HFFc6 (cell line): ENCODE measurements around the gene CLK3. TPM values are rescaled to one million over a fixed set of nuclear protein-coding genes. Genes with fewer than 3 reads are reported as not detected.

ENCODE experiments used
- DNase-seq: peaks from one replicate; pipeline ENCODE4 v3.0.0-alpha.2; 2018
- H3K27ac Mint-ChIP-seq: 2 replicates; pipeline ENCODE4 v1.8.0; 2020; ENCODE audit warnings: mild to moderate bottlenecking, mixed read lengths
- H3K27me3 Mint-ChIP-seq: 2 replicates; pipeline ENCODE4 v1.8.0; 2021; ENCODE audit warnings: mild to moderate bottlenecking, moderate library complexity, mixed read lengths; ENCODE audit not compliant: insufficient read depth
- H3K36me3 Mint-ChIP-seq: 2 replicates; pipeline ENCODE4 v1.8.0; 2021; ENCODE audit warnings: low read depth, mixed read lengths
- H3K4me1 Mint-ChIP-seq: 2 replicates; pipeline ENCODE4 v1.8.0; 2020; ENCODE audit warnings: low read depth, mixed read lengths
- H3K4me3 Mint-ChIP-seq: 2 replicates; pipeline ENCODE4 v1.8.0; 2020; ENCODE audit warnings: mild to moderate bottlenecking, moderate library complexity, mixed read lengths
- H3K9me3 Mint-ChIP-seq: 2 replicates; pipeline ENCODE4 v1.8.0; 2020; ENCODE audit warnings: mild to moderate bottlenecking, mixed read lengths
- CTCF ChIP-seq: fragments of 200-600 bp; sonication (generic); IDR thresholded peaks from 2 replicates; pipeline ENCODE4 v1.5.0; 2021; ENCODE audit warnings: antibody characterized with exemption, mild to moderate bottlenecking
- total RNA-seq, 6 experiments: library from RNA; stranded (reverse); fragmentation: NEBNext Ultra II Directional; extraction: Animal tissue kit (Norgen Biotek cat#: 25700); gene quantifications; 2 replicates in 1 of 6; 3 replicates in 5 of 6; pipeline ENCODE4 v1.2.3, GENCODE V29; 2021

Gene CLK3
- total RNA-seq, 6 experiments from 2014 or later = 45.4 to 53.0 (median 46.9) TPM

GRCh38 chr15:74662064-74662860, 46.6 kb downstream of the CLK3 start:
- Mint-ChIP-seq H3K9me3 (no peaks in the 10 kb centered on the region), H3K4me3 (no peak overlapping the region), H3K27me3 (no peaks in the 10 kb centered on the region; the same call in 1 of the 2 replicates), H3K4me1 (peaks cover 35% of the 10 kb centered on the region), H3K36me3 (no peaks in the 10 kb centered on the region; the same call in 1 of the 2 replicates), H3K27ac (no peak overlapping the region)
- DNase-seq = no peak
- TF ChIP-seq CTCF = no peak

- peaks cover 23% of the 10 kb centered on the region for H3K4me1 Mint-ChIP-seq
- peak overlapping the region; percentile 73 for H3K27ac Mint-ChIP-seq
- no peaks in the 10 kb centered on the region for H3K9me3 Mint-ChIP-seq
- no peak for TF ChIP-seq CTCF
- H3K36me3 Mint-ChIP-seq = no peaks in the 10 kb centered on the region; the same call in 1 of the 2 replicates
- H3K27me3 Mint-ChIP-seq = no peaks in the 10 kb centered on the region
- no peak overlapping the region for H3K4me3 Mint-ChIP-seq
- no peak for DNase-seq
Observed at GRCh38 chr15:74663303-74664027, 47.8 kb downstream of the CLK3 start.

- DNase-seq = peak; percentile 45
Observed at GRCh38 chr15:74664028-74664616, 48.5 kb downstream of the CLK3 start.

GRCh38 chr15:74664670-74665069, 49.0 kb downstream of the CLK3 start:
- H3K27me3 Mint-ChIP-seq = no peaks in the 10 kb centered on the region
- H3K9me3 Mint-ChIP-seq = no peaks in the 10 kb centered on the region
- peaks cover 22% of the 10 kb centered on the region for H3K4me1 Mint-ChIP-seq
- H3K4me3 Mint-ChIP-seq = no peak overlapping the region
- no peaks in the 10 kb centered on the region; the same call in 1 of the 2 replicates for H3K36me3 Mint-ChIP-seq
- DNase-seq = no peak
- H3K27ac Mint-ChIP-seq = peak overlapping the region; percentile 73
- TF ChIP-seq CTCF = no peak

More at GRCh38 chr15:74664028-74664616, 48.5 kb downstream of the CLK3 start:
- Mint-ChIP-seq H3K4me1 (peaks cover 22% of the 10 kb centered on the region), H3K4me3 (no peak overlapping the region), H3K27me3 (no peaks in the 10 kb centered on the region), H3K36me3 (no peaks in the 10 kb centered on the region; the same call in 1 of the 2 replicates), H3K9me3 (no peaks in the 10 kb centered on the region), H3K27ac (peak overlapping the region; percentile 73)
- no peak for TF ChIP-seq CTCF

- peaks cover 22% of the 10 kb centered on the region for H3K4me1 Mint-ChIP-seq
- no peak for TF ChIP-seq CTCF
- no peak overlapping the region for H3K4me3 Mint-ChIP-seq
- H3K27me3 Mint-ChIP-seq = no peaks in the 10 kb centered on the region
- H3K9me3 Mint-ChIP-seq = no peaks in the 10 kb centered on the region
- no peak overlapping the region for H3K27ac Mint-ChIP-seq
- peaks cover 12% of the 10 kb centered on the region; the same call in 1 of the 2 replicates for H3K36me3 Mint-ChIP-seq
- no peak for DNase-seq
Observed at GRCh38 chr15:74667975-74668374, 52.3 kb downstream of the CLK3 start.
